GM19467 (cell line): ENCODE measurements around the gene TNK1.
A peak's percentile ranks its signal among the peaks of the same experiment; 100 is the strongest.
"Not testable (repeated sequence)": the region's sequence is repeated elsewhere in the genome, so short reads cannot be mapped to it uniquely, and the experiment has no call there.

Source experiments
- ATAC-seq: cut with Tn5 transposase; IDR thresholded peaks from one replicate; pipeline ENCODE4 v1.9.1; 2021; ENCODE audit warnings: mild to moderate bottlenecking, moderate library complexity; ENCODE audit not compliant: unreplicated experiment

Gene TNK1

DNA sequence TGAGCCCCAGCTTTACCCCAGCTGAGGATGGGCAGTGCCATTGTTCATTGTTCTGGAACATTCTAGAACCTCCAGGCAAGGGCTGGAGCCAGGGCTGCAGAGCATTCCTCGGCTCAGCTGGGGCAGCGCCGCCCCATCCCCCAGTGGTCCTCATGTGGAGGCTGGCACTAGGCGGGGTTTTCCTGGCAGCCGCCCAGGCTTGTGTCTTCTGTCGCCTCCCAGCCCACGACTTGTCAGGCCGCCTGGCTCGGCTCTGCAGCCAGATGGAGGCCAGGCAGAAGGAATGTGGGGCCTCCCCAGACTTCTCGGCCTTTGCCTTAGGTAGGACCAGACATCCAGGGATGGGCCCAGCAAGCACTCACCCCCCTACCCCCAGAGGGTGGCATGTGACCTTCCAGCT, 25.8 kb upstream of the TNK1 start, which contains the start of gene TMEM95:
Gene TMEM95 (plus strand): TSS at position 104 of the 400 bp plus-strand sequence. CDS start 49 bp downstream, at position 153.
- no peak for ATAC-seq

DNA sequence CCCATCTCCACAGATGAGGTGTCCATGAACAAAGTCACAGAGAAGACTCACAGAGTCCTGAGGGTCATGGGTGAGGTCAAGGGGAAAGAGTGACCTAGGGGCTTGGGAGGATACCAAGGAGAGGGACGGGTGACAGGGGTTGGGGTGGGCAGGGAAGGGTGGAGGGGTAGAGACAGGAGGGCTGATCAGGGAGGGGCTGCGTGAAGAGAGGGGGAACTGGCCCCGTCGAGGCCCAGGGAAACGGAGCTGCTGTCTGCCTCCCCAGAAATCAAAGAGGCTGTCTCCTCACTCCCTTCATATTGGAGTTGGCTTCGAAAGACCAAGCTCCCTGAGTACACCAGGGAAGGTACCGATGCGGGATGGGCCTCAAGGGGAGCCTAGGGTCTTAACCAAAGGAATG, 25.3 kb upstream of the TNK1 start:
- no peak for ATAC-seq

DNA sequence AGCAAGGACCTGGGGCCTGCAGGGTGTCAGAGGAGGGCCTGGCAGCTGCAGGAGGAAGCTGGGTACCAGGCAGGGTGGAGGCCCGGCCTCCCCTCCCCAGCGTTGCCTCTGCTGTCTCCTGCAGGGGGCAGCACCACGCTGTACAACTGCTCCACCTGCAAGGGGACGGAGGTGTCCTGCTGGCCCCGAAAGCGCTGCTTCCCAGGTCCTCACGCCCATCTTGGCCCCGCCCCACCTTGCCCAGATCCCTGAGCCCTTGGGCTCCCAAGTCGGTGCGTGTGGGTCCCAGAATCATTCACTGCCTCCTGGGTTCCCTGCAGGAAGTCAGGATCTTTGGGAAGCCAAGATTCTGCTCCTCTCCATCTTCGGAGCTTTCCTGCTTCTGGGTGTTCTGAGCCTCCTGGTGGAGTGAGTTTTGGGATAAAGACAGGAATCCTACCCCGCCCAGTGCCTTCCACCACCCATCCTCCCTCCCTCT, 24.8 kb upstream of the TNK1 start:
- no peak for ATAC-seq

DNA sequence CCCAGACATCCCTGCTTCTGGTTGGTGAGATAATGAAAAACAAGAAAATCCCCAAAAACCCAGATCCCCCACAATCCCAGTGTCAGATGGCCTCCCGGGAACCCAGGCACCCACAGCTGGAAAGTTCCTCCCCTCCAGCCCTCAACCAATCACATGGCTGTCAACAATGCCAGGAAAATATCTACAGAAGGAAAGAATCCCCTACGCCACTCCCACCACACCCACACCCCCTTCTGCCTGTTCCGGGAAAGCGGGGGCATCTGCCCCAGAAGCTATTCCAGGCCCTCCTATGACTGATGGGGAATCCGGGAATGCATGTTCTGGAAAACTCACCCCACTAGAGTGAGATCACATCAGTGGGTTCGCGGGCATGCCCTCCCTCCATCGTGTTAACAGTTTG, 24.1 kb upstream of the TNK1 start:
- no peak for ATAC-seq

DNA sequence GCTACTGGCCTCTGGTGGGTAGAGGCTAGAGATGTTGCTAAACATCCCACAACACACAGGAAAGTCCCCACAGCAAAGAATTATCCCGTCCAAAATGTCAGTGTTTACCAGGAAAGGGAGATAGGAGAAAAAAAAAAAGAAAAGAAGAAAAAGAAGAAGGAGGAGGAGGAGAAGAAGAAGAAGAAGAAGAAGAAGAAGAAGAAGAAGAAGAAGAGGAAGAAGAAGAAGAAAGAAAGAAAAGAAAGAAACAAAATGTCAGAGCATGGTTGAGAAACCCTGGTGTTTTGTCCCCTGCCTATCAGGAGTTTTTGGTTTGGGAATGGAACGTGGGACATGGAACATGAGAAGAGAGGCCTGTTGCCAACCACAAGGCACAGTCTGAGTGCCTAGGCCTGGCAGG, 23.5 kb upstream of the TNK1 start:
- no peak for ATAC-seq

DNA sequence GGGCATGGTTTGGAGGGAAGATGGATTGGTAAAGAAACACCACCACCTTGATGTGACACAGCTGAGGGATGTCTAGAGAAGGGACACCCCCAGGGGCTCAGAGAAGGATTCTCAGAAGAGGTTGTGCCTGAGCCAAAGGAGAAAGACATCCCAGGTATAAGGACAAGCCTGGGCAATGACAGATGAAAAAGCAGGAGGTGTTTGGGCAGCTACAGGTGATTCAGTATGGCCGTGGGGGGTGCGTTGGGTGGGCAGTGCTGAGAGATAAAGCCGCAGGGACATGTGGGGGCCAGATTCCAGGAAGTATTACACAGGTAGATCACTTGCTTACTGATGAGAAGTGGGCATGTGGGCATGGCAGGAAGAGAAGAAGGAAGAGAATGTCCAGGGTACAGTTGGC, 19.0 kb upstream of the TNK1 start:
- ATAC-seq = no peak

DNA sequence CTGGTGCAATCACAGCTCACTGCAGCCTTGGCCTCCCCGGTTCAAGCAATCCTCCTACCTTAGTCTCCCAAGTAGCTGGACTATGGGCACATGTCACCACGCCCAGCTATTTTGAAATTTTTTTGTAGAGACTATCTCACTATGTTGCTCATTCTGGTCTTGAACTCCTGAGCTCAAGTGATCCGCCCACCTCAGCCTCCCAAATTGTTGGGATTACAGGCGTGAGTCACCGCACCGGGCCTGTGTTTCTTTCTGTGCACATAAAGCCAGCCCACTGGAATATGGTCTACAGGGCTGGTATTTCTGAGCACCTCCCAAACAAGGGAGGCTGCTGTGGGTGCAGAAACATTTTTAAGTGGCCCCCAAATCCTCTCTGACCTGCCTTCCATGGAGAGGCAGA, 17.6 kb upstream of the TNK1 start:
- ATAC-seq = no peak

DNA sequence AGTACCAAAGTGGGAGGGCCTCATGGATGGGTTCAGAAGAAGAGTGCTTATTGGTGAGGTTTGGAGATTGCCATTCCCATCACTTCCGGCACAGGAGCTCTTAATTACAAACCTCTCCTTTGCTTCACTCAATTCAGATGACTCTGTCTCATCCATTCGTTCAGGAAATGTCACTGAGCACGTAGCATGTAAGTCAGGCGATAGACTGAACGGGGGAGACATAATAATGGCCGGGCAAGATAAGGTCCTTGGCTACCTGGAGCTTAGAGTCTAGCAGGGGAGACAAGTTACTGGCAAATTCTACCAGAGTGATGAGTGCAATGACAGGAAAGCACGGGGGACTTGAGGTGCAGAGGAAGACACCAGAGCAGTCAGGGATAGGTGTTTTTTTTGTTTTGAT, 14.9 kb upstream of the TNK1 start:
- not testable (repeated sequence) for ATAC-seq

DNA sequence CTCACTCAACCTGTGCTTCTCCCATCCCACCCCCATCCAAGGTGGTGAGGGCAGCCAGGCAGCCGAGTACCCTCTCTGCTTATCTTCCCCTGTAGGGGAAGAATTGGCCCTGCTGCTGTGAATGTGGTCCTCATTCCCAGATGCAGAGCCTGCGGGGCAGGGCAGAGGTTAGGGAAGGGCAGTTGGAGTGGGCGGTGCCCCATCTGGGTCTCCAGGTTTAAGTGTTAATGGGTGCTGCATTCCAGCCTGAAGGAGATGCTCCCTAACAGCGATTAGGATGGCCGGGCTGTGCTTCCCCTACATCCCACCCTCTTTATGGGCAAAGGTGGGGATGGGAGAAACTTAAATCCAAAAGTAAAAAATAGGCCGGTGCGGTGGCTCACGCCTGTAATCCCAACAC, 13.8 kb upstream of the TNK1 start:
- ATAC-seq = no peak

DNA sequence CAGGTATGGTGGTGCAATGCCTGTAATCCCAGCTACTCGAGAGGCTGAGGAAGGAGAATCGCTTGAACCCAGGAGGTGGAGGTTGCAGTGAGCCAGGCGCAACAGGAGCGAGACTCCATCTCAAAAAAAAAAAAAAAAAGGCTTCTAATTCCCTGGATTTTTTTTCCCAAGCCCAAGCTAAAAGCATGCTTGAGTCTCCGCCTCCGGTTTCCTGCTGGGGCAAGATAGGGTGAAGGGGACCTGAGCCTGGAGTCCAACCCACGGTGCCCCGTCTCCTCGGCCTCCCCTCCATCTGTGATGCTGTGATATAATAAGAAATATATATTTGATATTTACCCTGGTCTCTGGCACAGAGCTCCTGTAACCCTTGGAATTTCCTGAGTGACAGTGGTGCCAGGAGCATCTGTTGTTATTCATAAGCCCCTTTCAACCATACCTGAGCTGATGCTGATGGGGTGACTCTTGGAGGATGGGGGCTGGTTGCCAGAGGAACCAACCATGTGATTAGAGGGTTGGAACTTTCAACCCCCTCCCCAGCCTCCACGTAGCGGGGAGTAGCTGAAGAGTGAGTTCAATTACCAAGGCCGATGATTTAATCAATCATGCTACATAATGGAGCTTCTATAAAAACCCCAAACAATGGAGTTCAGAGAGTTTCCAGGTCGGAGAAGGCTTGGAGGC, 12.8 kb upstream of the TNK1 start:
- no peak for ATAC-seq

DNA sequence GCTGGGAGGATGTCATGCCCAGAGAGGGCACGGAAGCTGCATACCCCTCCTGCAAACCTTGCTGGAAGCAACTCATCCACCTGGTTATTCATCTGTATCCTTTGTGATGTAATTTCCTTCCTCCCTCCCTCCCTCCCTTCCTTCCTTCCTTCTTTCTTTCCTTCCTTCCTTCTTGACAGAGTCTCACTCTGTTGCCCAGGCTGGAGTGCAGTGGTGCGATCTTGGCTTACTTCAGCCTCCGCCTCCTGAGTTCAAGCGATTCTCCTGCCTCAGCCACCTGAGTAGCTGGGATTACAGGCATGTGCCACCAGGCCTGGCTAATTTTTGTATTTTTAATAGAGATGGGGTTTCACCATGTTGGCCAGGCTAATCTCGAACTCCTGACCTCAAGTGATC, 12.3 kb upstream of the TNK1 start:
- not testable (repeated sequence) for ATAC-seq

DNA sequence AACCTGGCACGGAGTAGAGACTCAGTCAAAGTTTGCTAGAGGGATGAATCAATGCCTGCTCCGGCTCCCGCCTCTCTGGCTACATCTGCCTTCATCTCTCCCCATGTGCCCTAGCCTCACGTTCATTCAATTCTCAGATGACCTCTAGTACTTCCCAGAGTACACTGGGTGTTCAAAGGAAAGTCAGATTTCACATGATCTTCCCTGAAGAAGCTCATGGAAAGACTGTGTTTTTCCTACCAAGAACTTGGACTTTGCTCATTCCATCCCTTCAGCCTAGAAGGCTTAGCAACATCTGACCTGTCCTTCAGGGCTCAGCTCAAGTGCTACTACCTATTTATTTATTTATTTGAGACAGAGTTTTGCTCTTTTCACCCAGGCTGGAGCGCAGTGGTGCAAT, 11.1 kb upstream of the TNK1 start:
- no peak for ATAC-seq

DNA sequence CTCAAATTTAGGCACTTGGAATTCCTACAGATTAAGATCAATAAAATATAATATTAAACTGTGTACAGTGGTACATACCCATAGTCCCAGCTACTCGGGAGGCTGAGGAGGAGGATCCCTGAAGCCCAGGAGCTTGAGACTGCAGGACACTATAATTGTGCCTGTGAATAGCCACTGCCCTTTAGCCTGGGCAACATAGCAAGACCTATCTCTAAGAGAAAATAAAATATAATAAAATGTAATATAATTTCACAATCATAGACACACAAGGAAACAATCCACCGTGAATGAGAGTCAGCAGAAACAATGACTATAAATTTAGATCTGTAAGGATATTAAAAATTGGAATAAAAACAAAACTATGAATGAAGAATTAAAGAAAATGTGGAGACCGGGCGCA, 10.0 kb upstream of the TNK1 start:
- ATAC-seq = no peak

DNA sequence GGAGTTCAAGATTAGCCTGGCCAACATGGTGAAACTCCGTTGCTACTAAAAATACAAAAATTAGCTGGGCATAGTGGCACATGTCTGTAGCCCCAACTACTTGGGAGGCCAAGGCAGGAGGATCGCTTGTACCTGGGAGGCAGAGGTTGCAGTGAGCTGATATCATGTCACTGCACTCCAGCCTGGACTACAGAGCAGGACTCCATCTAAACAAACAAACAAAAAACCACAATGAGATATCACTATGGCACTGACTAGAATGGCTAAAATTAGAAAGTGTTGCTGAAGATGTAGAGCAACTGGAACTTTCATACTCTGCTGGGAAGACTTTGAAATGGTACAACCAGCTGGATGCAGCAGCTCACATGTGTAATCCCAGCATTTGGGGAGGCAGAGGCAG, 6.5 kb upstream of the TNK1 start:
- no peak for ATAC-seq

DNA sequence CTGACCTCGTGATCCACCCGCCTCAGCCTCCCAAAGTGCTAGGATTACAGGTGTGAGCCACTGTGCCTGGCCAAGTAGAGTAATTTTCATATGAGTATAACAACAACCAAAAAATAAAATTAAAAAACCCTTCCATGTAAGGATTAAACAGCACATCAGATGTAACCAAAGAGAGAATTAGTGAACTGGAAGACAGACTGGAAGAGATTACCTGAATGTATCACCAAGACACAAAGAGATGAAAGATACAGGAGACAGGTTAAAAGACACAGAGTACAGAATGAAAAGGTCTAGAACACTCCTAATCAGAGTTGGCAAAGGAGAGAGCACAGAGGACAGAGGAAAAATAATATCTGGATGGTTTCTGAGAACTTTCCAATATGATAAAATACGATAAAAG, 1.8 kb upstream of the TNK1 start:
- ATAC-seq = no peak

DNA sequence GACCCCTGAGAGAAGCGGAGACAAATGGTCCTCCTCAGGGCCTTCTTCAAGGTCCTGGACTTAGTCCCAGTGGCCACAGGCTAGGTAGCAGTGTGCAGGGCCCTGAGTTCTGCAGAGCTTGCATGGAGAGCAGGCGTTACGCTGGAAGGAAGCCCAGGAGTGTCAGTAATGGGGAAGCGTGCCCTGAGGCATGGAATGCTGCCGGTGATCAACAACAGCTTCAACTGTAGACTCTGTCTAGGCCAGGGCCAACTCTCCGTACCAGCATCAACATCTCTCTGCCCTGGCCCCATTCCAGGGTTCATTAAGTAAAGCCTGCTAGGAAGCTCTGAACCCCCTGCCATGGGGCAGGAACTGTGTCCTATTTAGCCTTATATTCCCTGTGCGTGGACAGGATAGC, 568 bp upstream of the TNK1 start:
- no peak for ATAC-seq

DNA sequence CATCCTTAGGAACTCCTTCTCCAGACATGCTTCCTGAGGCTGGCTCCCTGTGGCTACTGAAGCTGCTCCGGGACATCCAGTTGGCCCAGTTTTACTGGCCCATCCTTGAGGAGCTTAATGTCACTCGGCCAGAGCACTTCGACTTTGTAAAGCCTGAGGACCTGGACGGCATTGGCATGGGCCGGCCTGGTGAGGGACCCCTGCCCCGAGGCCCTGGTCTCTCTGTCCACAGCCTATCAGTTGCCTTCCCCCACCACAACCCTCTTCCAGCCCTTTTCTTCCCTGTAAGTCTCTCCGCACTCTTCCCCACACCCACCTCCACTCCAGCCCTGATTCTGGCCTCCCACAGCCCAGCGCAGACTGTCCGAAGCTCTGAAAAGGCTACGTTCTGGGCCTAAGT, 2.0 kb downstream of the TNK1 start:
- no peak for ATAC-seq

DNA sequence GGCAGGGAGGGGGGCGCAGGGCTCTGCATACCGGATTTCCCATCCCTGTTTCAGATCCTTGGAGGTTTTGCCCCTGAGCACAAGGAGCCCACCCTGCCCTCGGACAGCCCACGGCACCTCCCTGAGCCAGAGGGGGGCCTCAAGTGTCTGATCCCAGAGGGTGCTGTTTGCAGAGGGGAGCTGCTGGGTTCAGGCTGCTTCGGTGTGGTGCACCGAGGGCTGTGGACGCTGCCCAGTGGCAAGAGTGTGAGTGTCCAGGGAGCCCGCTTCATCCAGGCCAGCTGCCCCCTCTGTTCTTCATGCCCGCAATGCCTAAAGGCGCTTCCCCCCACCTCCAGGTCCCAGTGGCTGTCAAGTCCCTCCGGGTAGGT, 2.5 kb downstream of the TNK1 start:
- no peak for ATAC-seq

DNA sequence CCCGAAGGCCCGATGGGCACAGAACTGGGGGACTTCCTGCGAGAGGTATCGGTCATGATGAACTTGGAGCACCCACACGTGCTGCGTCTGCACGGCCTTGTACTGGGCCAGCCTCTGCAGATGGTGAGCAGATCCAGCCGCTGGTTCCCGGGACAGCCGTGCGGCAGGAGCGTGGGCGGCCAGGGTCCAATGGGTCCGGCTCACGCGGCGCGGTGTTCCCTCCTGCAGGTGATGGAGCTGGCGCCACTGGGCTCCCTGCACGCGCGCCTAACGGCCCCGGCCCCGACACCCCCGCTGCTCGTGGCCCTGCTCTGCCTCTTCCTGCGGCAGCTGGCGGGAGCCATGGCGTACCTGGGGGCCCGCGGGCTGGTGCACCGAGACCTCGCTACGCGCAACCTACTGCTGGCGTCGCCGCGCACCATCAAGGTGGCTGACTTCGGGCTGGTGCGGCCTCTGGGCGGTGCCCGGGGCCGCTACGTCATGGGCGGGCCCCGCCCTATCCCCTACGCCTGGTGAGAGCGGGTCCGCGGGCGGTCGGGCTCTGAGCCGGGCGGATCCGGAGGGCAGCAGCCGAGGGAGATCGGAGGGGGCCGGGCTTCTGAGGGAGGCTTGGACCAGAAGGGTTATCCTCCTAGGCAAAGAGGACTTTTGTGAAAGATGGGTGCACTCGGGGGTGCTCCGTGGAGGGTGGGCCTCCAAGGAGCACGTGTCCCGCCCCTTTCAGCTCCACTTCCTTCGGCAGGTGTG, 3.0 kb downstream of the TNK1 start:
- ATAC-seq = peak; percentile 57

DNA sequence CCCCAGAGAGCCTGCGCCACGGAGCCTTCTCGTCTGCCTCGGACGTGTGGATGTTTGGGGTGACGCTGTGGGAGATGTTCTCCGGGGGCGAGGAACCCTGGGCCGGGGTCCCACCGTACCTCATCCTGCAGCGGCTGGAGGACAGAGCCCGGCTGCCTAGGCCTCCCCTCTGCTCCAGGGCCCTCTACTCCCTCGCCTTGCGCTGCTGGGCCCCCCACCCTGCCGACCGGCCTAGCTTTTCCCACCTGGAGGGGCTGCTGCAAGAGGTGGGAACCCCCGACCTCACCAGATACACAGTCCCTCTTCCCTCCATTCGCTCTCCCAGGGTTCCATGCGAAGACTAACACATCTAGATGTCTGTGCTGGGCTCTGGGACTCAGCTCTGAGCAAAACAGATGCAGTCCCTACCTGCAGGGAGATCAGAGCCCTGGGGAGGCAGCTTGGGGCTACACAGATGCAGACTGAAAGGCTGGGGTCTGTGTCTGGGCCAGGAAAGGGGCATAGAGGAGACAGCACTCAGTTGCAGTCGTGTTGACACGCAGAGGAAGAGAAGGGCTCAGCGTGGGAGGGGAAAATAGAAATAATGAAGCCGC, 3.7 kb downstream of the TNK1 start:
- no peak for ATAC-seq

DNA sequence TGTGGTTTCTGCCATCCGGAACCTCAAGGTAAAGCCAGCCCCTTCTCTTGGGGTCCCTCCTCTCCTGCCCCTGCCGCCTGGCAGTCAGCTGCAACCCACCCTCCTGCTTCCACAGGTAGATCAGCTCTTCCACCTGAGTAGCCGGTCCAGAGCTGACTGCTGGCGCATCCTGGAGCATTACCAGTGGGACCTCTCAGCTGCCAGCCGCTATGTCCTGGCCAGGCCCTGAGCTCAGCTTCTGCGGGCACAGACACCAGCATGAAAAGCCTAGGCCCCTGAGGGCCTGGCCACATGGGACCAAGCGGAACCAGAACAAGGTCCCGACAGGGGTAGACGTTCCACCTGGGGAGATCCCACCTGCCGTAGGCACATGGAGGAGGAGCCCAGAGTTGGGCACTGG, 8.0 kb downstream of the TNK1 start:
- no peak for ATAC-seq
